WI38 (cell line): ENCODE measurements around the gene OR10G4.
"Not testable (repeated sequence)": the region's sequence is repeated elsewhere in the genome, so short reads cannot be mapped to it uniquely, and the experiment has no call there.

Experiments used
- H3K4me3 ChIP-seq: 2 replicates; pipeline ENCODE4 v1.5.1; 2011; ENCODE audit warnings: low read depth, mild to moderate bottlenecking, control low read depth, low read length
- TF ChIP-seq, protein P1 (sequence below): IDR thresholded peaks from 2 replicates; pipeline ENCODE4 v1.5.1; 2012; ENCODE audit warnings: low read depth, mild to moderate bottlenecking, control low read depth, low read length

Gene OR10G4, protein sequence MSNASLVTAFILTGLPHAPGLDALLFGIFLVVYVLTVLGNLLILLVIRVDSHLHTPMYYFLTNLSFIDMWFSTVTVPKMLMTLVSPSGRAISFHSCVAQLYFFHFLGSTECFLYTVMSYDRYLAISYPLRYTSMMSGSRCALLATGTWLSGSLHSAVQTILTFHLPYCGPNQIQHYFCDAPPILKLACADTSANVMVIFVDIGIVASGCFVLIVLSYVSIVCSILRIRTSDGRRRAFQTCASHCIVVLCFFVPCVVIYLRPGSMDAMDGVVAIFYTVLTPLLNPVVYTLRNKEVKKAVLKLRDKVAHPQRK

DNA sequence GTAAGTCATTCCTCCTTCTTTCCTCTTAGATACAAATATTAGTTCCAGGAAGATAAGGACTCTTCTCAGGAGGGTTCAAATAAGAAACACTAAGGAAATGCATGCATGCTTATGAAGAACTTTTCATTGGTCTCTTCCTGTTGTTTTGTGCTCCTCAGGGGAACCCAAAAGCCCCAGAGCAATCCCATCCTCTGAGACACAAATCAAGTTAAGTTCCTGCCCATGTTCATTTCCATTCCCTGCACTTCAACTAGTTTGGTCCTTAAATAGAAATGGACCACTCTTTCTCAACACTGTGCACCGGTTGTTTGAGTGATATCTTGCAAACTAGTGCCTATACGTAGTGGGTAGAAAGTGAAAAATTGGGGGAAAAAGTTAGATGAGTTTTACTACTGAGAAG, at the start of gene OR10G4:
OR10G4 (plus strand) TSS at position 301 of the 400 bp plus-strand sequence. CDS start 2,578 bp downstream, outside the sequence.
- H3K4me3 ChIP-seq: no peak within 1 kb of the TSS
- TF ChIP-seq, protein P1, sequence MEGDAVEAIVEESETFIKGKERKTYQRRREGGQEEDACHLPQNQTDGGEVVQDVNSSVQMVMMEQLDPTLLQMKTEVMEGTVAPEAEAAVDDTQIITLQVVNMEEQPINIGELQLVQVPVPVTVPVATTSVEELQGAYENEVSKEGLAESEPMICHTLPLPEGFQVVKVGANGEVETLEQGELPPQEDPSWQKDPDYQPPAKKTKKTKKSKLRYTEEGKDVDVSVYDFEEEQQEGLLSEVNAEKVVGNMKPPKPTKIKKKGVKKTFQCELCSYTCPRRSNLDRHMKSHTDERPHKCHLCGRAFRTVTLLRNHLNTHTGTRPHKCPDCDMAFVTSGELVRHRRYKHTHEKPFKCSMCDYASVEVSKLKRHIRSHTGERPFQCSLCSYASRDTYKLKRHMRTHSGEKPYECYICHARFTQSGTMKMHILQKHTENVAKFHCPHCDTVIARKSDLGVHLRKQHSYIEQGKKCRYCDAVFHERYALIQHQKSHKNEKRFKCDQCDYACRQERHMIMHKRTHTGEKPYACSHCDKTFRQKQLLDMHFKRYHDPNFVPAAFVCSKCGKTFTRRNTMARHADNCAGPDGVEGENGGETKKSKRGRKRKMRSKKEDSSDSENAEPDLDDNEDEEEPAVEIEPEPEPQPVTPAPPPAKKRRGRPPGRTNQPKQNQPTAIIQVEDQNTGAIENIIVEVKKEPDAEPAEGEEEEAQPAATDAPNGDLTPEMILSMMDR: no peak

DNA sequence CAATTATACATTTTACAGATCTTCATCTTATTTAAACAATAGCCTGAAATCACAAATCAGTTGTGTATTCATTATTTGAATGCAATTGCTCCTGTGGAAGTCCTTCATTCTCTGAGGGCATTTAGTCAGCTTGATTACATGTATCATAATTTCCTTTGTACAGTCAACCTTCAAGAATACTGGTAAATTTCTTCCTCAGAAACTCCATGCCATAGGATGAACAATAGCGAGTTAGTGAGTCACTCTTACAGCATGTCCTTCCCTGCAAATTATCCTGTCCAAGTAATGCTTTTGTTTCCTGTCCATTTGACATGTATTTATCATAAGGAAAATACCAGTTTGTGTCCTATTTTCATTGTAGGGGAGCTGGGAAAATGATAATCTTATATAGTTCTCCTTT, 39.0 kb upstream of the OR10G4 start:
- H3K4me3 ChIP-seq: no peak overlapping the region
- TF ChIP-seq, protein P1: no peak

DNA sequence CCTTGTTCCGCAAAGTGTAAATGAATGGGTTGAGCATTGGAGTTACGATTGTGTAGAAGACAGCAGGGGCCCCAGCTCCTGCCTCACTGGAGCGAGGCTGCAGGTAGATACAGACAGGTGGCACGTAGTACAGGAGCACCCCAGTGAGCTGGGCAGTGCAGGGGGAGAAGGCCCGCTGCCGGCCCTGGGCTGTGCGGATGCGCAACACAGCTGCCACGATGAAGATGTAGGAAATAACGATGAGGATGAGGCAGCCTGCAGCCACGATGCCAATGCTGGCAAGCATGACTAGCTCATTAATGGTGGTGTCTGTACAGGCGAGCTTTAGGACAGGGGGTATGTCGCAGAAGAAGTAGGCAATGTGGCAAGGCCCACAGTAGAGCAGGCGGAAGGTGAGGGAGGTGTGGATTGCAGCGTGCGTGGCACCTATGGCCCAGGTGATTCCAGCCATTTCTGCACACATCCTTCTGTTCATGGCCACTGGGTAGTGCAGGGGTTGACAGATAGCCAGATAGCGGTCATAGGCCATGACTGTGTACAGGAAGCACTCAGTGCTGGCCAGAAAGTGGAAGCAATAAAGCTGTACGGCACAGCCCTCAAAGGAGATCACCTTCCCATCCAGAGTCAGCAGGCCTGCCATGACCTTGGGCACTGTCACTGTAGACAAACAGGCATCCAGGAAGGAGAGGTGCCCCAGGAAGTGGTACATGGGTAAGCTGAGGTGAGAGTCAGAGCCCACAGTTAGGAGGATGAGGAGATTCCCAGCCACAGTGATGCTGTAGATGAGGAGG, 35.8 kb upstream of the OR10G4 start:
- TF ChIP-seq, protein P1: no peak
- H3K4me3 ChIP-seq: no peak overlapping the region

DNA sequence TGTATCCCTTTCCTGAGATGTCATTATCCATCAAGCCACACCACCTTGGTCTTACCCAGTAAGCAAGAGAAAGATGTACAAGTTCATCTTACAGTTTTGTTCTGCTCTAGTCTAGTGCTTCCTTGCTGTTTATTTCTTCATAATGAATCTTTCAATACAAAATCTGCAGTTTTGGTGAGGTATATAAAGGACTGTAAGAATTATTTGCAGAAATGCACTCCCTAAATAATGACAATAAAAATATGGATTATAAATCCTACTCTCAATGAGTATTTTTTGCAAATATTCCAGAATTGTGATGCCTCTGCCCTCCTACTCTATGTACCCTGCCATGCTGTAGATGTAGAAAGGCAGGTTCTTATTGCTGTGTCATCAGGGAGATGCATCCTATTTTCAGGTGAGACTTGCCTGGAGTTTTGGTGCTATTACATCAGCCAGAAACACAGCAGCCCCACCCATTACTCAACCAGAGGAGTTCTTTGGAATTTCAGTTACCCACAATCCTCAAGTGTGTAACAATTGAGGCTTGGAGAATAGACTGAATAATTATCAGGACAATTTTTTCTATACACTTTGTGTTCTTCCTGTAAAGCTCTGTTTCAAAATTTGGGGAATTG, 35.0 kb upstream of the OR10G4 start, which contains the start of gene OR10S1:
OR10S1 (minus strand) TSS at position 51 of the 617 bp plus-strand sequence. CDS start 117 bp downstream, outside the sequence.
- H3K4me3 ChIP-seq: no peak within 1 kb of the TSS
- TF ChIP-seq, protein P1: no peak

DNA sequence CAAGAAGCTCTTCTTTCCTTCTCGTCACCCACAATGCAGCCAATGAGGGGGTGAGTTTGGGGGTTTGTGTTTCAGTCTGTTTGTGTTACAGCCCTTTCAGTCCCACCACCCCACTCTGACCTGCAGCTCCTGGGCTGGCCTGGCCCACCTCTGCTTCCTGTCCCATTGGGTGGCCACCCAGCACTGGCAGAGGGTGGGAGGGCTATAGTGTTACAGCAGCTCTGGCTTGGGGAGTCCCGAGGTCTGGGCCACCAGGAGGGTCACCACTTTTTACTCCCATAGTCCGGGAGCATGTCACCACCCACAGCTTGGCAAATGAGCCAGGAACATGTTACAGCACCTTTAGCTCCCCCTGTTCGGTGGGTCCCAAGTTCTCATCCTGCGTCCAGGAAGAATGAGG, 33.5 kb upstream of the OR10G4 start:
- TF ChIP-seq, protein P1: no peak

DNA sequence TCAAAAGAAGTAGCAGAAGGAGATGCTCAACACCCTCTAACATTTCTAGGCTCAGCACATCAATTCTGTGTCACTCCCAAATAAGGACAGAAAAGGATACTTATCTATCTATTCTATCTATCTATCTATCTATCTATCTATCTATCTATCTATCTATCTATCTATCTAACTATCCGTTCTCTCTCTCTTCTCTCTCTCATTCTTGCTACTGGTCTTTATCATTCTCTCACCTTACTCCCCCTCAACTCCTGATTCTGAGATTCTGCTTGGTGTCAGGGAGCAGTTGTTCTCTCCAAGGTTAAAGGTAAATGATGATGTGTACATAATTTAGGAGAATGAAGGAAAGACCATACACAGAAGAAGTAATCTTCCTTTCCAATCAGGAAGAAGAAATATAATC, 17.7 kb upstream of the OR10G4 start, which contains the start of gene OR10G6:
OR10G6 (minus strand) TSS at position 43 of the 400 bp plus-strand sequence; CDS start at position 43, 0 bp downstream.
- TF ChIP-seq, protein P1: no peak
- H3K4me3 ChIP-seq: no peak within 1 kb of the TSS

More for the DNA sequence above, 33.5 kb upstream of the OR10G4 start:
- H3K4me3 ChIP-seq: no peak overlapping the region

DNA sequence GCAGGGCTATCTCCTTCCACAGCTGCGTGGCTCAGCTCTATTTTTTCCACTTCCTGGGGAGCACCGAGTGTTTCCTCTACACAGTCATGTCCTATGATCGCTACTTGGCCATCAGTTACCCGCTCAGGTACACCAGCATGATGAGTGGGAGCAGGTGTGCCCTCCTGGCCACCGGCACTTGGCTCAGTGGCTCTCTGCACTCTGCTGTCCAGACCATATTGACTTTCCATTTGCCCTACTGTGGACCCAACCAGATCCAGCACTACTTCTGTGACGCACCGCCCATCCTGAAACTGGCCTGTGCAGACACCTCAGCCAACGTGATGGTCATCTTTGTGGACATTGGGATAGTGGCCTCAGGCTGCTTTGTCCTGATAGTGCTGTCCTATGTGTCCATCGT, 3.0 kb downstream of the OR10G4 start:
- not testable (repeated sequence) for H3K4me3 ChIP-seq
